ENCODE data around the gene NR3C2.

Gene NR3C2

GRCh38 chr4:148055844-148056243 is 386.4 kb downstream of the NR3C2 start:
- H3K36me3 ChIP-seq (ENCODE audit: insufficient read depth, low read length) = no peaks in the 10 kb centered on the region
- H3K9me3 ChIP-seq (ENCODE audit: low read length) = no peaks in the 10 kb centered on the region
- no peak overlapping the region for H3K4me3 ChIP-seq (ENCODE audit: low read depth in 1 of 2, low read length in 2 of 2)
- peaks cover 41% of the 10 kb centered on the region for H3K4me1 ChIP-seq (ENCODE audit: insufficient read depth, low read length)
- no peak overlapping the region for H3K9ac ChIP-seq (ENCODE audit: low read length)
- no peak overlapping the region for H3K27ac ChIP-seq (ENCODE audit: low read depth, low read length)
- no peaks in the 10 kb centered on the region for H3K27me3 ChIP-seq (ENCODE audit: control insufficient read depth in 1 of 2, insufficient read depth in 2 of 2, low read length in 2 of 2)

- Histone ChIP-seq H3K4me3 (ENCODE audit: low read depth in 1 of 2, low read length in 2 of 2) (no peak overlapping the region), H3K27ac (ENCODE audit: low read depth, low read length) (no peak overlapping the region), H3K9me3 (ENCODE audit: low read length) (no peaks in the 10 kb centered on the region), H3K36me3 (ENCODE audit: insufficient read depth, low read length) (peaks cover under 1% of the 10 kb centered on the region), H3K4me1 (ENCODE audit: insufficient read depth, low read length) (peaks cover 41% of the 10 kb centered on the region), H3K9ac (ENCODE audit: low read length) (no peak overlapping the region), H3K27me3 (ENCODE audit: control insufficient read depth in 1 of 2, insufficient read depth in 2 of 2, low read length in 2 of 2) (no peaks in the 10 kb centered on the region)
These were observed 387.9 kb downstream of the NR3C2 start for GRCh38 chr4:148054275-148054674.

GRCh38 chr4:148053298-148054003 is 388.8 kb downstream of the NR3C2 start:
- peaks cover 40% of the 10 kb centered on the region for H3K4me1 ChIP-seq (ENCODE audit: insufficient read depth, low read length)
- H3K9me3 ChIP-seq (ENCODE audit: low read length) = no peaks in the 10 kb centered on the region
- H3K4me3 ChIP-seq (ENCODE audit: low read depth in 1 of 2, low read length in 2 of 2) = no peak overlapping the region
- H3K27ac ChIP-seq (ENCODE audit: low read depth, low read length) = no peak overlapping the region
- H3K36me3 ChIP-seq (ENCODE audit: insufficient read depth, low read length) = peaks cover 3% of the 10 kb centered on the region
- no peaks in the 10 kb centered on the region for H3K27me3 ChIP-seq (ENCODE audit: control insufficient read depth in 1 of 2, insufficient read depth in 2 of 2, low read length in 2 of 2)
- H3K9ac ChIP-seq (ENCODE audit: low read length) = no peak overlapping the region

- Histone ChIP-seq H3K27ac (ENCODE audit: low read depth, low read length) (no peak overlapping the region), H3K9ac (ENCODE audit: low read length) (no peak overlapping the region), H3K36me3 (ENCODE audit: insufficient read depth, low read length) (peaks cover 3% of the 10 kb centered on the region), H3K4me3 (ENCODE audit: low read depth in 1 of 2, low read length in 2 of 2) (no peak overlapping the region), H3K27me3 (ENCODE audit: control insufficient read depth in 1 of 2, insufficient read depth in 2 of 2, low read length in 2 of 2) (no peaks in the 10 kb centered on the region), H3K4me1 (ENCODE audit: insufficient read depth, low read length) (peaks cover 35% of the 10 kb centered on the region), H3K9me3 (ENCODE audit: low read length) (no peaks in the 10 kb centered on the region)
These were observed 389.8 kb downstream of the NR3C2 start for GRCh38 chr4:148052448-148052847.

- peaks cover 25% of the 10 kb centered on the region for H3K4me1 ChIP-seq (ENCODE audit: insufficient read depth, low read length)
- no peak overlapping the region for H3K27ac ChIP-seq (ENCODE audit: low read depth, low read length)
- no peak overlapping the region for H3K9ac ChIP-seq (ENCODE audit: low read length)
- no peaks in the 10 kb centered on the region for H3K9me3 ChIP-seq (ENCODE audit: low read length)
- H3K27me3 ChIP-seq (ENCODE audit: control insufficient read depth in 1 of 2, insufficient read depth in 2 of 2, low read length in 2 of 2) = no peaks in the 10 kb centered on the region
- H3K4me3 ChIP-seq (ENCODE audit: low read depth in 1 of 2, low read length in 2 of 2) = no peak overlapping the region
- H3K36me3 ChIP-seq (ENCODE audit: insufficient read depth, low read length) = peaks cover 11% of the 10 kb centered on the region
These were observed 390.8 kb downstream of the NR3C2 start for GRCh38 chr4:148051403-148051802.

GRCh38 chr4:148048598-148048997 is 393.6 kb downstream of the NR3C2 start:
- H3K27ac ChIP-seq (ENCODE audit: low read depth, low read length) = no peak overlapping the region
- H3K9ac ChIP-seq (ENCODE audit: low read length) = no peak overlapping the region
- H3K4me1 ChIP-seq (ENCODE audit: insufficient read depth, low read length) = peaks cover 23% of the 10 kb centered on the region
- H3K4me3 ChIP-seq (ENCODE audit: low read depth in 1 of 2, low read length in 2 of 2) = no peak overlapping the region
- H3K9me3 ChIP-seq (ENCODE audit: low read length) = no peaks in the 10 kb centered on the region
- H3K36me3 ChIP-seq (ENCODE audit: insufficient read depth, low read length) = peaks cover 11% of the 10 kb centered on the region
- no peaks in the 10 kb centered on the region for H3K27me3 ChIP-seq (ENCODE audit: control insufficient read depth in 1 of 2, insufficient read depth in 2 of 2, low read length in 2 of 2)

GRCh38 chr4:148044912-148045352 is 397.3 kb downstream of the NR3C2 start:
- H3K4me1 ChIP-seq (ENCODE audit: insufficient read depth, low read length) = peaks cover 16% of the 10 kb centered on the region
- H3K4me3 ChIP-seq (ENCODE audit: low read depth in 1 of 2, low read length in 2 of 2) = no peak overlapping the region
- H3K27ac ChIP-seq (ENCODE audit: low read depth, low read length) = no peak overlapping the region
- H3K27me3 ChIP-seq (ENCODE audit: control insufficient read depth in 1 of 2, insufficient read depth in 2 of 2, low read length in 2 of 2) = no peaks in the 10 kb centered on the region
- no peak overlapping the region for H3K9ac ChIP-seq (ENCODE audit: low read length)
- no peaks in the 10 kb centered on the region for H3K9me3 ChIP-seq (ENCODE audit: low read length)
- peaks cover 11% of the 10 kb centered on the region for H3K36me3 ChIP-seq (ENCODE audit: insufficient read depth, low read length)

GRCh38 chr4:148044089-148044911 is 397.9 kb downstream of the NR3C2 start:
- Histone ChIP-seq H3K4me3 (ENCODE audit: low read depth in 1 of 2, low read length in 2 of 2) (no peak overlapping the region), H3K27ac (ENCODE audit: low read depth, low read length) (no peak overlapping the region), H3K4me1 (ENCODE audit: insufficient read depth, low read length) (peaks cover 16% of the 10 kb centered on the region), H3K9me3 (ENCODE audit: low read length) (no peaks in the 10 kb centered on the region), H3K36me3 (ENCODE audit: insufficient read depth, low read length) (peaks cover 10% of the 10 kb centered on the region), H3K27me3 (ENCODE audit: control insufficient read depth in 1 of 2, insufficient read depth in 2 of 2, low read length in 2 of 2) (no peaks in the 10 kb centered on the region), H3K9ac (ENCODE audit: low read length) (no peak overlapping the region)

- H3K27me3 ChIP-seq (ENCODE audit: control insufficient read depth in 1 of 2, insufficient read depth in 2 of 2, low read length in 2 of 2) = no peaks in the 10 kb centered on the region
- H3K9me3 ChIP-seq (ENCODE audit: low read length) = no peaks in the 10 kb centered on the region
- peaks cover 1% of the 10 kb centered on the region for H3K36me3 ChIP-seq (ENCODE audit: insufficient read depth, low read length)
- H3K27ac ChIP-seq (ENCODE audit: low read depth, low read length) = no peak overlapping the region
- H3K4me3 ChIP-seq (ENCODE audit: low read depth in 1 of 2, low read length in 2 of 2) = no peak overlapping the region
- no peak overlapping the region for H3K9ac ChIP-seq (ENCODE audit: low read length)
- peaks cover 9% of the 10 kb centered on the region for H3K4me1 ChIP-seq (ENCODE audit: insufficient read depth, low read length)
These were observed 400.4 kb downstream of the NR3C2 start for GRCh38 chr4:148041606-148042329.

- Histone ChIP-seq H3K36me3 (ENCODE audit: insufficient read depth, low read length) (no peaks in the 10 kb centered on the region), H3K9me3 (ENCODE audit: low read length) (no peaks in the 10 kb centered on the region), H3K4me1 (ENCODE audit: insufficient read depth, low read length) (peaks cover 24% of the 10 kb centered on the region), H3K4me3 (ENCODE audit: low read depth in 1 of 2, low read length in 2 of 2) (no peak overlapping the region), H3K27me3 (ENCODE audit: control insufficient read depth in 1 of 2, insufficient read depth in 2 of 2, low read length in 2 of 2) (no peaks in the 10 kb centered on the region), H3K9ac (ENCODE audit: low read length) (no peak overlapping the region), H3K27ac (ENCODE audit: low read depth, low read length) (no peak overlapping the region)
These were observed 407.4 kb downstream of the NR3C2 start for GRCh38 chr4:148034813-148035212.

GRCh38 chr4:148030193-148030873 is 411.9 kb downstream of the NR3C2 start:
- Histone ChIP-seq H3K36me3 (ENCODE audit: insufficient read depth, low read length) (no peaks in the 10 kb centered on the region), H3K27me3 (ENCODE audit: control insufficient read depth in 1 of 2, insufficient read depth in 2 of 2, low read length in 2 of 2) (no peaks in the 10 kb centered on the region), H3K4me1 (ENCODE audit: insufficient read depth, low read length) (peaks cover 28% of the 10 kb centered on the region), H3K9me3 (ENCODE audit: low read length) (no peaks in the 10 kb centered on the region), H3K27ac (ENCODE audit: low read depth, low read length) (no peak overlapping the region), H3K9ac (ENCODE audit: low read length) (no peak overlapping the region), H3K4me3 (ENCODE audit: low read depth in 1 of 2, low read length in 2 of 2) (no peak overlapping the region)

Measured in muscle layer of colon (tissue), 2 donors.